Stimulated activated CD4-positive, alpha-beta T cell treated with anti-CD3 and anti-CD28 coated beads, Interleukin-1b, Interleukin-23, amount 100 ng/mL, for 24 hours (primary cell): ENCODE data around the gene TFB2M.

ENCODE experiments used
- DNase-seq, 4 experiments: peaks; one replicate each; pipeline ENCODE4 v3.0.0-alpha.2; 2020; ENCODE audit warnings: low read depth in 4 of 4, low spot score in 1 of 4

The TFB2M gene

DNA sequence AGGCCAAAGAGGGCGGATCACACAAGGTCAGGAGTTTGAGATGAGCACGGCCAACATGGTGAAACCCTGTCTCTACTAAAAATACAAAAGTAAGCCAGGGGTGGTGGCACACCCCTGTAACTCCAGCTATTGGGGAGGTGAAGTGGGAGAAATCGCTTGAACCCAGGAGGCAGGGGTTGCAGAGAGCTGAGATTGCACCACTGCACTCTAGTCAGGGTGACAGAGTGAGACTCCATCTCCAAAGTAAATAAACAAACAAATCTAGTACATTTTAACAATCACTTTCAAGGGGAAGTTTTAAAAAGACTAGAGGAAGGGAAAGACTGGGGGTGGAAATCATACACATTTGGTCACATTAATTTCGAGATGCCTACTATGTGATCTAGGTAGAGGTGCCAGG lies 6.8 kb downstream of the TFB2M start:
- DNase-seq, result no peak

DNA sequence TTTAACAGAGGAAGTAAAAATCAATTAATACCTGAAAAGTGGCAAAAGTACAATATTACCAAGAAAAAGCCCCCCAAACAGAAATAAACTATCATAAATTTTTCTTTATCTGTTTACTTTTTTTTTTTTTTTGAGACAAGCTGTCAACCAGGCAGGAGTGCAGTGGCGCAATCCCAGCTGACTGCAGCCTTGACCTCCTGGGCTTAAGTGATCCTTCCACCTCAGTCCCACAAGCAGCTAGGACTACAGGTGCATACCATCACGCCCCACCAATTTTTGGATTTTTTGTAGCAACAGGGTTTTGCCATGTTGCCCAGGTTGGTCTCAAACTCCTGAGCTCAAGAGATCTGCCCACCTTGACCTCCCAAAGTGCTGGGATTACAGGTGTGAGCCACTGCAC lies 8.0 kb downstream of the TFB2M start:
- DNase-seq, result no peak

DNA sequence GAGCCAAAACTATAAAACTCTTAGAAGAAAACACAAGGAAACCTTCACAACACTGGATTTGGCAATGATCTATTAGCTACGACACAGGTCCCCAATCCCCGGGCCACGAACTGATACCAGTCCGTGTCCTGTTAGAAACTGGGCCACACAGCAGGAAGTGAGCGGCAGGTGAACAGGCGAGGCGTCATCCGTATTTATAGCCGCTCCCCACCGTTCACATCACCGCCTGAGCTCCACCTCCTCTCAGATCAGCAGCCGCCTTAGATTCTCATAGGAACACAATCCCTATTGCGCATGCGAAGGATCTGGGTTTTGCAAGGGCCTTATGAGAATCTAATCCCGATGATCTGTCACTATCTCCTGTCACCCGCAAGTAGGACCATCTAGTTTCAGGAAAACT lies 11.9 kb downstream of the TFB2M start:
- DNase-seq, result no peak

DNA sequence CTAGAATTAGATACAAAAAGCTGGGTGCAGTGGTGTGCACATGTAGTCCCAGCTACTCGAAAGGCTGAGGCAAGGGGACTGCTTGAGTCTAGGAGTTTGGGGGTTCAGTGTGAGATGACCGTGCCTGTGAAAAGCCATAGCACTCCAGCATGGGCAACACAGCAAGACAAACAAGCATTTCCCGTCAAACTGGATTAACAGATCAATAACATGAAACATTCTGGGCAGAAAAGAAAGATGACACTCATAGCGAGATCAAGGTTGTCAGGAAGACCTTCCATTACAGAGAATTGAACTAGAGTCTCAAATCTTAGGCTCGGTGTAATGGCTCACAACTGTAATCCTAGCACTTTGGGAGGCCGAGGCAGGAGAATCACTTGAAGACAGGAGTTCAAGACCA lies 14.0 kb downstream of the TFB2M start:
- no peak for DNase-seq

DNA sequence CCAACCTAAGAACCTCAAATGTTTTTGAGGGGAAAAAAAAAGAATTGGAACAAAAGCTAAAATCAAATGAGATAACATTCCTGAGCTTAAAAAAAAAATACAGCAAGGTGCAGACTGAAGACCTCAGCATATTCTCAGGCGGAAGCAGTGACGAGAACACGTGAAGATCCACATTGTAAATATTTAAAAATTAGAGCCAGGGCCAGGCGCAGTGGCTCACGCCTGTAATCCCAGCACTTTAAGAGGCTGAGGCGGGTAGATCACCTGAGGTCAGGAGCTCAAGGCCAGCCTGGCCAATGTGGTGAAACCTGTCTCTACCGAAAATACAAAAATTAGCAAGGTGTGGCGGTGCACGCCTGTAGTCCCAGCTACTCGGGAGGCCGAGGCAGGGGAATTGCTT lies 15.7 kb downstream of the TFB2M start:
- DNase-seq, result no peak

DNA sequence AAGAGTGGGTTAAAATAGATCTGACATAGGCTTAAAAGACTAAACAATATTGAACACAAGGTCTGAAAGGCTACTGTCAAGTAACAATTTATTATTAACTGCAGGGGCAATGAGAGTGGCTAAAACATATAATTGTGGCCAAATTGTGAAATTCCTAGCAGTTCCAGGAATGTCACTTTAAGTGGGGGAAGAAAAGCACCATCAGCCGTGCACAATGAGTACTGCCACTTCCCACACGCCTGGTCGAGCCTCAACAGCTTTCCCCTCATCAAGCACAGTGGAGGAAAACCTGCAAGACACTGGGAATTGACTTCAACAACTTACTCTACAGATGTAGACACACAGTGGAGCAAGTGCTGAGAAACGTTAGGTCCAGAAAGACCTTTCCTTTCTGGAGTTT lies 16.4 kb downstream of the TFB2M start:
- DNase-seq, result no peak

DNA sequence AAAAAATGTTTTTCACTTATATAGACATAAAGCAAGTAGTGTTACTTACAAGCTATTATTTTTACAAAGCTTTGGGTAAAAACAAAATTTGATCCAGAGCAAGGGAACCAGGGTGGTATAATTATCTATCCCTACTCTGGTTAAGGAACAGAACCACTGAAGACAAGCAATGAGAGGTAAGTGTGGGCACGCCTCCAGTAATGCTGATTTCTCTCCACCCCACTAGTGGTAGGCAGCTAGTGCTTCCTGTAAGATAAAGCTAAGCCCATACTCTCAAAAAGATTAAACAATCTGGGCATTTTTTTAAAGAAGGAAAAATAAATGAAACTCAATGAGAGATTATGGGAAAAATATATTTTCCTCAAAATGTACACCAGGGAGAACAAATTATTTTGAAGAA lies 22.1 kb downstream of the TFB2M start:
- DNase-seq, result no peak

DNA sequence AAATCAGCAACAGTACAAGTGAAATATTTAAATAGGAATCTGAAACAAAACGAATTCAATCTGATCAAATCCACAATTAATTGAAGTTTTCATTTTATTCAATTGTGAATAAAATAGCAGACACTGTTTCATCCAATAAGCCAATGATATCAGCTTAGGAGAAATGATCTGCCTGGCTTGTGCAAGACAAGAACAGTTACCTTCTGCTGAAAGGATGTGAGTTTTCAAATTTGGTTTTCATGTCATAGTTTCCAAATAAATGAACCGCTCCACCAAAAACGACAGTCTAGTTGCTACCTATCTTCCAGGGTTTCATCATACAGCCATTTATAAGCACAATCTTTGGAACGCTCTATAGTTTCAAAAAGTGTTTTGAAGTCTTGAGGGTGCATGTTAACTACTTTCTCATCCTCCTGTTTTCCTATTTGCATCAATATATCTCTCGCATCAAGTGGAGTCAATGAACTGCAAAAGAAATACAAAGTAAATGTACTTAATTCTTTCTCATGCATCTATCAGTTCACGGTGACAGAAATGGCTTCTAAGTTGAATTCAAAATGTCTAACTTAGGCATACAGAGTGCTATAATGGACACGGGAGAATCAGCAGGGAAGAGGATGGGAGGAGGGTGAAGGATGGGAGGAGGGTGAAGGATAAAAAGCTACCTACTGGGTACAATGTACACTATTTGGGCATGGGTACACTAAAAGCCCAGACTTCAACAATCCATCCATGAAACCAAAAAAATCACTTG lies 25.1 kb downstream of the TFB2M start:
- no peak for DNase-seq

DNA sequence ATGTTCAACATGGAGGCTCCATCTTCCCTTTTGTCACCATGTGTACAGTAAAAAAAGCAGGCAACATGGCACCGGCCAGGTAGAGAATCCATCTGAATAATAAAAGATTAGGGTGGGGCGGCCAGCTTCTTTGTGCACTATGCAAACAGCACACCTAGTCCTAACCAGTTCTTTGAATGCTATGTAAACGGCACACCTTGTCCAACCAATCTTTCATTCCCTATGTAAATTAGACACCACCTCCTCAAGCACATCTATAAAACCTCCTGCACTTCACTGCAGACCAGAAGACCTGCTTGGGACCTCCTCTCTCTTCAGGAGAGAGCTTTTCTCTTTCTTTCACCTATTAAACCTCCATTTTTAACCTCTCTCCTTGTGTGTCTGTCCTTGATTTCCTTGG lies 28.2 kb downstream of the TFB2M start:
- no peak for DNase-seq

DNA sequence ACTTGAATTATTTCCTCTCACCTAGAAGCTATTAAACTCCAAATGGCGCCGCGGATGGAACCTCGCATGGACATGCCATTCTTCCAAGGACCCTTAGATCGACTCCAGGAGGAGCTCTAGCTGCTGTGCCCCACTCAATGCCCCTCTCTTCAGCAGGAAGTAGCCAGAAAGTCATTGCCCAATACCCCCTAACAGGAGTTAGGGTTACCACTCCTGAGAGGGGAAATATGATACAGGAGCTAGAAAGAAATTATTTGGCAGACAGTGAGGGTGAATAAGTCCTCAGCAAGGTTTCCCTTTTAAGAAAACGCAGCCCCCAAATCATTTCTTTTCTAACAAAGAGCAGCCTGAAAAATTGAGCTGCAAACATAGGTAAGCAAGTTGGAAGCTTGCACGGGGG lies 28.6 kb downstream of the TFB2M start:
- no peak for DNase-seq

DNA sequence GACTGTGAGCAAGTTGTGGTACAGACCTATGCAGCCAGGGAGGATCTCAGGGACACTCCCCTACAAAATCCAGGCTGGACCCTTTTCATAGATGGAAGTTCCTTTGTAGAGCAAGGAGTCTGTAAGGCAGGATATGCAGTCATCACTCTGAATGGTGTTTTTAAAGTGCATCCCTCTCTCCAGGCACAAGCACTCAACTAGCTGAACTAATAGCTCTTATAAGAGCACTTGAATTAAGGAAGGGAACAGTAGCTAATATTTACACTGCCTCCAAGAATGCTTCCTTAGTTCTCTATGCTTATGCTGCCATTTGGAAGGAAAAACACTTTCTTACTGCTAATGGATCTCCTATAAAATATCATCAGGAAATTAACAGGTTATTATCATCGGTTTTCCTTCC lies 31.9 kb downstream of the TFB2M start:
- no peak for DNase-seq

DNA sequence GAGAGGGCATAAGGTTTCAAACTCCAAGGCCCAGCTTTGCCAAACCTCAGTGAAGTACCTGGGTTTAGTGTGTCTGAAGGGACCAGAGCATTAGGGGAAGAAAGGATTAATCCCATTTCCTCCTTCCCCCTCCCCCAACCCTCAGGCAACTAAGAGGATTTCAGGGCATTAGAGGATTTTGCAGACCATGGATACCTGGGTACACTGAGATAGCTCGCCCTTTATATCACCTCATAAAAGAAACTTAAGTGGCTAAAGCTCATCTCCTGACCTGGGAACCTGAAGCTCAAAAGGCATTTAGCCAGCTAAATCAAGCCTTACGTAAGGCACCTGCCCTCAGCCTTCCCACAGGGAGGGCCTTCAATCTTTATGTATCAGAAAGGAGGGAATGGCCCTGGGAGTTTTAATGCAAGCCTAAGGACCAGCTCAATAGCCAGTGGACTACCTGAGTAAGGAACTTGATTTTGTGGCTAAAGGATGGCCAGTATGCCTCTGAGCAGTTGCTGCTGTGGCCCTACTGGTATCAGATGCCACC lies 32.6 kb downstream of the TFB2M start:
- DNase-seq, result no peak

DNA sequence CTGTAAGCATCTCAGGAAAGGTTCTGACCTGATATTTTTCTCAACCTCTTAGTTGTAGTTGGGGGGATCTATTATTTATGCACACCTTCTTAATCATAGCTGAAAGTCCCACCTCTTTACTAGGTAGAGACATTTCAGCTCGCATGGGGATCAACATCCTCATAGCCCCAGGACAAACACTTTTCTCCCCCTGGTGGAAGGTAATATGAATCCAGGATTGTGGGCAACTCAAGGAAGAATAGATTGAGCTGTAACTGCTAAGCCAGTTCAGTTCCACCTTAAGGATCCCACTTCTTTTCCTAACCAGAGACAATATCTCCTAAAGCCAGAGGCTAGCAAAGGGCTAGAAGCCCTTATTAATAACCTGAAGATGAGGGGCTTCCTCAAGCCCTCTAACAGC lies 33.5 kb downstream of the TFB2M start:
- no peak for DNase-seq

DNA sequence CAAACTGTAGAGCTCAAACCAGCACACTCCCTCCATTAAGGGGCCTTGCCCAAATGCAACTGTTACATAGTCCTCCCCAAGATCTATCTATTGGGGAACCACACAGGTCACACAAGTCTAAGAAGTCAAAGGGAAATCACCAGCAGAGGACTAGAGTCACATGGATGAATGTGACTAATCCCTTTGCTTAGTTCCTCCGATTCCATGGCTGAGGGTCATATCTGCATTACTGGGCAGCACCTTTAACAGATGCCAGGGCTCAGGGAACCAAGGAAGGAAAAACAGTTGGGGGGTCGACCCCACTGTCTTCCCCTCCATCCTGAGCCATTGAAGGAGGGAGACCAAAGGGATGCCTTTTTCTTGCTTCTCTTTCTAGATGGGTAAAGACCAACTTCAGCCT lies 35.6 kb downstream of the TFB2M start:
- no peak for DNase-seq

DNA sequence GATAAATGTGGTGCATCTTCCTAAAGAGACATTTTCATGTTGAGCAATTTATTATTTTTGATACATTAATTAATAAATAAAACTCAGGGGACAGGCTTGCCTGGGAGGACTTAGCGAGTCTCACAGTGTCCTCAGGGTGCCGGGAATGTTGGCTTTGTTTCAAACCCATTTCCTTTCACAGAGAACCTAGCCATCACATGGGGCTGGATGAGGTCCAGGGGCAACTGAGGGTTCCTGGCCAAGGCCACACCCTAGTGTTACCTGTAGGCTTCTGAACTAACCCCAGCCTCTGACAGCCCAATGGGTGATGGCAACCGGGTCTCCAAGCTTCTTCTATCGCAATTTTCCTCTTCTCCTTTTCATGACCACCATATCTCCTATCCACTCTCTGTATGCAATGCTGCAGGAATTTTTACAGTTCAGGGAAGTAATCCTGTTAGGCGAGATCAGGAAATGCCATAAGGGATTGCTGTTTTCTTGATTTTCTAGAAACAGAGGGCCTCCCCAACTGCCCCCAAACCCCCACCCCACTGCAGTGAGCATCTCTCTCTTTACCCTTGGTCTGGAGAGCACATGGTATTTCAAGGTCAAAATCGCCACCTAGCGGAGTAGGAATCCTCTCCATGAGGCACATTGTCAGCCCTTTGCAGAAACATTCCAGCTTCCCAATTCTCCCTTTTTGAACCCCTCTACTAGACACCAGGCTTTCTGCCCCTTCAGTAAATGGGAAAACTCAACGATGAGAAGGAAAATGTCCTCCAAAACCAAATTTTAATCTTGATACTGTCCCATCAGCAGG lies 36.9 kb downstream of the TFB2M start:
- DNase-seq, result no peak

DNA sequence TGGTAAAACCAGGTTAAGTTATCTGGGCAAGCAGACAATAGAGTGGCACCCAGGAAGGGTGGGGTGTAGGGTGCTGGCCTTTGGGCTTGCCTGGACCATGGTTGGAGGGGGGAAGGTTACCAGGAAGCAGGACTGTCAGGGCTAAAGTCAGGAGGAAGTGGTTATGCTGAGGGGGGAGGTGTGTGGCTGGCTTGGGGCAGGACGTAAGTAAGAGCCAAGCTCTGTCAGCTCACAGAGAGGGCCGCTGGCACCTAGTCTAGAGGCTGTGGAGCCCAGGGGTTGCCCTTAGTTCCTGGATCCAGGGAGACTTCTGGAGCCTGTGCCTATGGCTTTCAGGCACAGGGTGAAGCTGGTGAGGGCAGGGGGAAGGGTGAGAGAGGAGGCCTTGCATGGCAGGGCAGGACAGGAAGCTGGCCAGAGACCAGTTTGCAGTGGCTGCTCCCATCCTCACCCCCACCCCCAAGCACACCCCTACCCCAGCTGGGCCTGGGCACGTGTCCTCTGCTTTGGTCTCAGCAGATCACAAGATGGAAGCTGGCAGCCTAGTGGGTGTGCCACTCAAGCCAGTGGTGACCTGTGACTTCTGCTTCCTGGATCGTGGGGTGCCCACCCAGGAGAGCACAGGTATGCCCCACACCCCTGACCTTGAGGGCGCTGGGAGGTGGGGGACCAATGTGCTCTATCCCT lies 38.5 kb downstream of the TFB2M start:
- no peak for DNase-seq

DNA sequence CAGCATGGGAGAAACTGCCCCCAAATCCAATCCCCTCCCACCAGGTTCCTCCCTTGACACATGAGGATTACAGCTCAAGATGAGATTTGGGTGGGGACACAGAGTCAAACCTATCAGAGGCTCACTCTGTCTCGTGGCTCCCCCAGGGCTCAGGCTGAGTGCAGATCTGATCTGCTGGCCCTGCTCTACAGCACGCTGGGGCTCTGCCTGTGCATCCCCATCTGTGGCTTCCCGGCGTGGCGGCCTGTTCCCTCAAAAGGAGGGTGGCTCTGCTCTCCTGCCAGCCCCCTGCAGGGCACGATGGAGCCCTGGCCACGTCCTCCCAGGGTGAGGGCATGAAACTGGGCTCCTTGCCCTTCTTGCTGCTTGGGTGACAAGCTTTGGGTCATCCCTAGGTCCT lies 39.1 kb downstream of the TFB2M start:
- DNase-seq, result no peak

DNA sequence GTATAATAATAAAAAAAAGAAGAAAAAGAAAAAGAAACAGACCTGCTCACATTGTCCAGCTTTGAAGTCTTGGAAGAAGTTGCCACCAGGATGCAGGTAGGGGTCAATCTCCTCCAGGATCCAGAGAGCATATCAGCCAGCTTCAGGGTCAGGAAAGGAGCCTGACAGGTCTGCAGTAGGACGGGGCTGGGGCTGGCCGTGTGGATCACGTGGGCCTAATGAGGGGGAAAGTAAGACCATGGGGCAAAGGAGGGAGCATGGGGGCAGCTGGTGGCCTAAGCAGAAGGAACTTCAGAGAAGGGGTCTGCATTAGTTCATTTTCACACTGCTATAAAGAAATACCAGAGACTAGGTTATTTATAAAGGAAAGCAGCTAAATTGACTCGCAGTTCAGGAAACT lies 39.7 kb downstream of the TFB2M start:
- no peak for DNase-seq

DNA sequence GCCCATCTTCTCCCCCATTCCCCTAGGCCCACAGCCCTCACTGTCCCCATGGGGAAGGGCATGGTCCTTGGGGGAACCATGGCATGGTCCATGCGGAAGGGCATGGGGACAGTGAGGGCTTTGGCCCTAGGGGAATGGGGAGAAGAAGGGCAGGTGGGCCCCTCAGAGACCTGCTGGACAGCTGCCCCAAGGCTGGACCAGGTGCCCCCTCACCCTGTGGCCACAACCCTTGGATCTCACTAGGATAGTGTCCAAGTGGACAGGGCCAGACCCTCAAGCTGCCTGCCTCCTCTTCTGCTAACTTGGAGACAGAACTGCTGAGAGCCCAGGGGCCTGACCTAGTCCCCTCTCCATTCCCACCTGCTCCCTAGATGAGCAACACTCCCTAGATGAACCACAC lies 46.5 kb downstream of the TFB2M start:
- DNase-seq, result no peak

DNA sequence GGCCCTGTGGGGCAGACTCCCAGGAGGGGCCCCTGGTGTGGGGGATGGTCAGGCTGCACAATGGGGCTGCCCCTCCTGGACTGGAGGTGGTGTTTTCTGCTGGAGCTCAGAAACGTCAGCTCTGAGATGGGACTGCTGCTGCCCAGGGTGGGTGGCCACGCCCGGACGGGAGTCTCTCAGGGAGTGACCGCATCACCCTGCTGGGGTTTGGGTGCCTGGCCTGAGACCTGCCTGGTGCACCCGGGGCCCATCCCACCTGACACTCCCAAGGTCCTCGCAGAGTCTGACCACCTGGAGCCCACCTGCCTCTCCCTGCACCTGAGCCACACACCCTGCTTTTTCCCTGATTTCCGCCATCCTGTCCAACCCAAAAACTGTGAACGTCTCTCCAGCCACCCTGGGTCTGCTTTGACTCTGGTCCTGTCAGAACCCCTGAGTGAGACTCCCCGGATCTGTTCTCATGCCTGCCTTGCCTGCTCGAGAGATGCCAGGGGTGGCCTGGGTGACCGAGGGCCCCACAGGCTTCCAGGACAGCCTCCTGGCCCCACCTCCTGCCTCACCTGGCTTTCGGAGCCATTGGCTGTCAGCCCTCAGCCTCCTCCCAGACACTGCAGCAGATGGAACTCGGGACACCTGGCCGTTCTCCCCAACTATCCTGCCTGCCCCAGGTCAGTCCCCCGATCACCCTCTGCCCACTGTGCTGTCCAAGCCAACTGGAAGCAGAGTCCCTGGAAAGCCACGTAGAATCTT lies 47.4 kb downstream of the TFB2M start:
- no peak for DNase-seq

DNA sequence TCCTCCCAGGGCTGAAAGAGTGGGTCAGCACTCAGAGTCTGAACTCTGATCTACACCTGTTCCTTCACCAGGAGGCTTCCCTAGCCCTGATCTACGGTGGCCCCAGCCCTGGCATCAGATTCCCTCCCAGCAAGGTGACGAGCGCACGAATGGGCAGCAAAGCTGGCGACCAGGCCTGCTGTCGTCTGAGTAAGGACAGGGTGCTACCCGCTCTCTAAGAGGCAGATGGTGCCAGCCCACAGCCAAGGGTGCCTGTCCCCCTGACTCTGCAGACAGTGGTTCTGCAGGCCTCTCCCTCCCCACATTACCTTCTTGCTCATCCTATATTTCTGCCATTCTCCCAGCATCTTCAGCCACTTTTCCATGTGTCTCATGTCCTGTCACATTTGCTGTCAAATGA lies 48.7 kb downstream of the TFB2M start:
- no peak for DNase-seq
